AG09309 (cell line): ENCODE data around the gene CCT8L2.
"Not testable (repeated sequence)": the region's sequence is repeated elsewhere in the genome, so short reads cannot be mapped to it uniquely, and the experiment has no call there.

ENCODE experiments used
- DNase-seq: peaks from one replicate; pipeline ENCODE4 v3.0.0-alpha.2; 2010; ENCODE audit warnings: low read depth
- H3K4me3 ChIP-seq: 2 replicates; pipeline ENCODE4 v1.5.1; 2011; ENCODE audit warnings: mild to moderate bottlenecking, low read depth, low read length, moderate library complexity; ENCODE audit not compliant: control insufficient read depth
- CTCF ChIP-seq: IDR thresholded peaks from 2 replicates; pipeline ENCODE4 v1.5.1; 2011; ENCODE audit warnings: mild to moderate bottlenecking, low read depth, low read length, inconsistent platforms; ENCODE audit not compliant: insufficient read depth, control insufficient read depth; ENCODE audit errors: missing control alignments

The CCT8L2 gene

GRCh38 chr22:16586991-16587390 lies 5.6 kb downstream of the CCT8L2 start:
- no peak overlapping the region for H3K4me3 ChIP-seq
- TF ChIP-seq CTCF = no peak
- DNase-seq = no peak

GRCh38 chr22:16586170-16586569 lies 6.4 kb downstream of the CCT8L2 start:
- DNase-seq = no peak
- H3K4me3 ChIP-seq = no peak overlapping the region
- no peak for TF ChIP-seq CTCF

GRCh38 chr22:16580872-16581271 lies 11.7 kb downstream of the CCT8L2 start:
- H3K4me3 ChIP-seq, DNase-seq: not testable (repeated sequence)

GRCh38 chr22:16569240-16569834 lies 23.3 kb downstream of the CCT8L2 start:
- DNase-seq, H3K4me3 ChIP-seq: not testable (repeated sequence)

GRCh38 chr22:16568425-16568758 lies 24.2 kb downstream of the CCT8L2 start:
- no peak overlapping the region for H3K4me3 ChIP-seq
- no peak for DNase-seq
- no peak for TF ChIP-seq CTCF

- not testable (repeated sequence) for H3K4me3 ChIP-seq, DNase-seq
These were observed 24.8 kb downstream of the CCT8L2 start for GRCh38 chr22:16567617-16568424.

- H3K4me3 ChIP-seq, DNase-seq: not testable (repeated sequence)
These were observed 26.0 kb downstream of the CCT8L2 start for GRCh38 chr22:16566421-16567151.

- DNase-seq, H3K4me3 ChIP-seq: not testable (repeated sequence)
These were observed 26.8 kb downstream of the CCT8L2 start for GRCh38 chr22:16565585-16566420.

GRCh38 chr22:16564837-16565584 lies 27.6 kb downstream of the CCT8L2 start:
- not testable (repeated sequence) for H3K4me3 ChIP-seq, DNase-seq
